Activated naive CD8-positive, alpha-beta T cell treated with anti-CD3 and anti-CD28 coated beads, Interleukin-2, amount 10 ng/mL, durations not matched to agents 7 days and 5 days (primary cell): Measurements from ENCODE around the gene SLC30A3. TPM values are rescaled to one million over a fixed set of nuclear protein-coding genes. Genes with fewer than 3 reads are reported as not detected.
"Not testable (repeated sequence)": the region's sequence is repeated elsewhere in the genome, so short reads cannot be mapped to it uniquely, and the experiment has no call there.

Experiments
- ATAC-seq: fragments of 150-1000 bp; cut with Tn5 transposase; one replicate; pipeline ENCODE4 v1.10.0; 2021; ENCODE audit warnings: low read depth, moderate library complexity
- POLR2A ChIA-PET: fragments of 350-600 bp; sonication (Branson Sonifier 250); formaldehyde crosslinking; loops from one replicate; lab custom pipeline; 2021; ENCODE audit warnings: antibody characterized with exemption; lab: Charles Lee
- DNase-seq: peaks from one replicate; pipeline ENCODE4 v3.0.0; 2021
- H3K27ac Mint-ChIP-seq: one replicate; pipeline ENCODE4 v1.8.0; 2022; ENCODE audit warnings: mild to moderate bottlenecking, mixed read lengths
- H3K27me3 Mint-ChIP-seq: one replicate; pipeline ENCODE4 v1.8.0; 2022; ENCODE audit warnings: mild to moderate bottlenecking, moderate library complexity, mixed read lengths
- H3K36me3 Mint-ChIP-seq: one replicate; pipeline ENCODE4 v1.8.0; 2021; ENCODE audit warnings: mild to moderate bottlenecking, mixed read lengths
- H3K4me1 Mint-ChIP-seq: one replicate; pipeline ENCODE4 v1.8.0; 2021; ENCODE audit warnings: mixed read lengths
- H3K4me3 Mint-ChIP-seq: one replicate; pipeline ENCODE4 v1.8.0; 2022; ENCODE audit warnings: mild to moderate bottlenecking, moderate library complexity, mixed read lengths
- H3K9me3 Mint-ChIP-seq: one replicate; pipeline ENCODE4 v1.8.0; 2021; ENCODE audit warnings: mixed read lengths
- total RNA-seq, 2 experiments: library from RNA; stranded (reverse); gene quantifications; one replicate each; pipeline ENCODE4 v1.2.3, GENCODE V29; 2021

The SLC30A3 gene
- total RNA-seq, 2 experiments from 2014 or later = 0.34 to 0.64 TPM

DNA sequence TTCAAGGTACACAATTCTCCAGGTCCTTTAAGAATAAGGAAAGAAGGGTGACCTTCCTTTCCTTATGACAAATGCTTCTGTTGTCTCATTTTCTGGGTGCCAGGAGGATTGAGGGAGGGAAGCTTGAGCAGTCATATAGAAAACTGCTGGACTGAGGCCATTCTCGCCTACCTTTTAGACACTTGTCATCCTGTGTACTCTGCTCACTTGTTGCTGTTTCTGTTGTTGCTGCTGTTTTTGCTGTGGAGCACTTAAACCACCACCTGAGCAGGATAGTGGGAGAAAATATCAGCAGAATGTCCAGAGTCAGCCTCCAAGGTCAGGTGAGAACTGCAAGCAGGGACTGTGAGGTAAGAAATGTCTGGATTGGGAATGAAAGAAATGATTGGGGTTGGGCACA is 15.2 kb upstream of the SLC30A3 start:
- DNase-seq (no peak), ATAC-seq (no peak)
- Mint-ChIP-seq H3K36me3 (no peaks in the 10 kb centered on the region), H3K4me1 (peaks cover 6% of the 10 kb centered on the region), H3K27me3 (peaks cover 14% of the 10 kb centered on the region), H3K4me3 (no peak overlapping the region), H3K27ac (no peak overlapping the region), H3K9me3 (no peaks in the 10 kb centered on the region)
- POLR2A ChIA-PET = no interaction called here

DNA sequence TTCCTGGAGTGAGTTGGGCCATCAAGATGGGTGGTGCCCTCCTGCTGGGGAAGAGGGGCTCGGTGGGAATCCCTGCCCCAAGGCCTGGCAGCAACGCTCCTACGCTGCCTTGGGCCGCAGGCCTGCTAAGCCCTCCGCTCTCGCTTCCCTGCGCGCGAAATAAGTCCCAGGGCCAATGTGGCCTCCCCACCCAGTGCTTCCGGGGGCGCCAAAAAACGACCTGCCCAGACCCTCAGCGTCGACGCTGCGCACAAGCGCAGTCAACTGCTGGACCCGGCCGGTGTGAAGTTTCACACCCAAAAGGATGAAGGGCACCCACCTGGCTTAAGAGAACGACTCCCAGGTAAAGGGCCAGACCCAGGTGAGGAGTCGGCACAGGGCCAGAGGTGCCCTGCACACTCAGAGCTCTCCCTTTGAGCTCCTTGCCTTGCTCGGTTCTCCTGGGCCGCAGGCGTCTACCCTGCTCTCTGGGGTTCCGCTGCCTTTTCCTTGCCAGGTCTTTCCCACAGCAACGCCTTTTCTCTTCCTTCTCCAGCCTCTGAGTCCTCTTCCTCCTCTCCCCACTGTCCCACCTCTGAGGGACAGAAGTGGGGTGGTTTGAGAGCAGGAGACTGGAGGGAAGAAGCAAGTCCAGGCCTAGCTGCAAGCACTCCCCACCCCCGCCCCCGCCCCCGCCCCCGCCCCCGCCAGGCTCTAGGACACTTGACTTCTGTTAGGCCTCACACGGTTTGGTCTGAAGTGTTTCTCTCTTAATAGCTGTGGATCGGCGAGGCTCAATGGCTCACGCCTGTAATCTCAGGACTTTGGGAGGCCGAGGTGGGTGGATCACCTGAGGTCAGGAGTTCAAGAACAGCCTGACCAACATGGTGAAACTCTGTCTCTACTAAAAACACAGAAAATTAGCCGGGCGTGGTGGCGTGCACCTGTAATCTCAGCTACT is 12.6 kb upstream of the SLC30A3 start, which contains the start of gene DNAJC5G:
DNAJC5G (plus strand) TSS at position 223 of the 940 bp plus-strand sequence. CDS start 1,296 bp downstream, outside the sequence.
- H3K27me3 Mint-ChIP-seq = peaks cover 12% of the 10 kb centered on the region

DNA sequence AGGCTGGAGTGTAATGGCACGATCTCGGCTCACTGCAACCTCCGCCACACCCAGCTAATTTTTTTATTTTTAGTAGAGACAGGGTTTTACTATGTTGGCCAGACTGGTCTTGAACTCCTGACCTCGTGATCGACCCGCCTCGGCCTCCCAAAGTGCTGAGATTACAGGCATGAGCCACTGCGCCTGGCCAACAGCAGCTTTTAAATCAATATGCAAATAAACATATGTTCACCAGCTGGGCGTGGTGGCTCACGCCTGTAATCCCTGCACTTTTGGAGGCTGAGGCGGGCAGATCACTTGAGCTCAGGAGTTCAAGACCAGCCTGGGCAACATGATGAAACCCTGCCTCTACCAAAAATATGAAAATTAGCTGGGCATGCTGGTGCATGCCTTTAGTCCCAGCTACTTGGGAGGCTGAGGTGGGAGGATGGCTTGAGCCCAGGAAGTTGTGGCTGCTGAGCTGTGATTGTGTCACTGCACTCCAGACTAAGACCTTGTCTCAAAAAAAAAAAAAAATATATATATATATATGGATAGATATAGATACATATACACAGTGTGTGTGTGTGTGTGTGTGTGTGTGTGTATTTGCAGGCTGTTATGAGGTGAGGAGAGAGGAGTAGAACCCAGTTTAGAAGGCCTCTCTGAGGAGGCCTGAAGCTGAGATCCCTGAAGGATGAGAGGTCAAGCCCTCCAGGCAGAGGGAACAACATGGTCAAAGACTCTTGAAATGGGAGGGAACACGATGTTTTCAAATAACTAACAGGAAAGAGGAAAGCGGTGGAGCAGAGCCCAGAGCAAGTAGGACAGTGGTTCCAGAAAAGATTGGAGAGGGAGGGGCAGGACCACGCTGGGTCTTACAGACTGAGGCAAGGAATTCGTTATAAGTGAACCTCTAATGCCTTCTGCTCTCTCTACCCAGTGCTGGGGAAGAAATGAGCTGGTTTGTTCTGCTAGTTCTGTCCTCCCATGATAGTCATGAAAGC is 10.0 kb upstream of the SLC30A3 start:
- H3K27me3 Mint-ChIP-seq = peaks cover 21% of the 10 kb centered on the region
- H3K9me3 Mint-ChIP-seq, H3K4me1 Mint-ChIP-seq, DNase-seq, H3K4me3 Mint-ChIP-seq, ATAC-seq, H3K36me3 Mint-ChIP-seq, H3K27ac Mint-ChIP-seq: not testable (repeated sequence)
- POLR2A ChIA-PET = interaction anchor here (0.6 kb wide), 1 partner anchor 89 kb away, joined by 3 read pairs; no protein-coding TSS in a partner anchor

More for the DNA sequence above, 12.6 kb upstream of the SLC30A3 start, which contains the start of gene DNAJC5G:
- Mint-ChIP-seq H3K27ac (no peak within 1 kb of the TSS), H3K9me3 (no peaks in the 10 kb centered on the region), H3K4me3 (no peak within 1 kb of the TSS), H3K36me3 (no peaks in the 10 kb centered on the region), H3K4me1 (peaks cover 11% of the 10 kb centered on the region)
- POLR2A ChIA-PET = no interaction called here
- DNase-seq (no peak), ATAC-seq (no peak)

DNA sequence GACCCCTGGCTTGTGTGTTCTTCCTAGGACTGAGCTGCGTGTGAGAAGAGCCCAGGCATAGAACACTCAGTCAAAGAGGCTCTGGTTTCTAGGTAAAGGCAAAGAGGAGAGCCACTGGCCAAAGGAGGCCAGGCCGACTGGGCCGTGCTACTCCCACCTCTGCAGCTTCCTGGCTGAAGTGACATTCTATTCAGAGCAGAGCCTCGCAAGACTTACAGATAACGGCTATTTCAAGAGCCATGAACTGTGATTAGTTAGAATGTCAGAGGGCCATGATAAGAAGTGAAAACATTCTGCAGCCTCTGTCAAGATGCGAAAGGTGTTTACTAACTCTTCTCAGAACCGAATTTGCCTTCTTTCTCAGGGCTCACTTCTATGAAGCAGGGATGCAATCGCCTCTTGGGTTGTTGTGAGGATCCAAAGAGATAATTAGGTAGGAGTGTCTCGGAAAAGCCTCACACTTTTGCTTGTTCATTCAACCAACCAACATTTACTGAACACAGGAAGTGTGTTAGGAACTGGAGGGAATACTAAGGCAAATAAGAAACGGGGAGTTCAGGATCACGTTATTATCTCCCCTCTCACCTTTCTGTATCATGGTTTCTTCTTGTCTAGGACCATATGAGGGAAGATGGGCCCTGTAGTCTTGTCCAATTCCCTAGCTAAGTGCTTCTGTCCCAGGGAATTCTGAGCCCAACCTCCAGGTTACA is 8.9 kb upstream of the SLC30A3 start:
- no peaks in the 10 kb centered on the region for H3K9me3 Mint-ChIP-seq
- DNase-seq (no peak), ATAC-seq (no peak)
- H3K36me3 Mint-ChIP-seq = no peaks in the 10 kb centered on the region
- peaks cover 7% of the 10 kb centered on the region for H3K4me1 Mint-ChIP-seq
- H3K4me3 Mint-ChIP-seq = no peak overlapping the region
- POLR2A ChIA-PET = no interaction called here
- peaks cover 18% of the 10 kb centered on the region for H3K27me3 Mint-ChIP-seq
- no peak overlapping the region for H3K27ac Mint-ChIP-seq

DNA sequence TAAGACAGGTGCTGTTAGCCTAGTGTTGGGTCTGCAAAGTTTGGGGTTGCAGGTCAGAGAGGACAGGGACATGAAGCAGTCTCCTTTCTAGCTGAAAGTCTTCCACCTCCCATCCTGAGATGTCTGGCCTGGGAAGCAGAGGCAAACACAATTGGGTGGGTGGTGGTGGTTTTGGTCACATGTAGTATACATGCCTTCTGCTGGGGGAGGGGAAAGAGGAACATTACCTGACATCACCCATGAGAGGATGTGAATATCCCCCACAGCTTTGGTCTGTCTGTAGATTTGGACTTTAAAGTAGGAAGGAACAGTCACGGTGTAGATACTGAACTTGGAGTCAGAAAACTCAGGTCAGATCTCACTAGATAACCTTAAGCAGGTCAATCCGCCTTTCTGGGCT is 7.8 kb upstream of the SLC30A3 start:
- POLR2A ChIA-PET = no interaction called here
- ATAC-seq (no peak), DNase-seq (no peak)
- Mint-ChIP-seq H3K9me3 (no peaks in the 10 kb centered on the region), H3K27me3 (peaks cover 18% of the 10 kb centered on the region), H3K4me1 (peaks cover 7% of the 10 kb centered on the region), H3K36me3 (no peaks in the 10 kb centered on the region), H3K4me3 (no peak overlapping the region), H3K27ac (no peak overlapping the region)

DNA sequence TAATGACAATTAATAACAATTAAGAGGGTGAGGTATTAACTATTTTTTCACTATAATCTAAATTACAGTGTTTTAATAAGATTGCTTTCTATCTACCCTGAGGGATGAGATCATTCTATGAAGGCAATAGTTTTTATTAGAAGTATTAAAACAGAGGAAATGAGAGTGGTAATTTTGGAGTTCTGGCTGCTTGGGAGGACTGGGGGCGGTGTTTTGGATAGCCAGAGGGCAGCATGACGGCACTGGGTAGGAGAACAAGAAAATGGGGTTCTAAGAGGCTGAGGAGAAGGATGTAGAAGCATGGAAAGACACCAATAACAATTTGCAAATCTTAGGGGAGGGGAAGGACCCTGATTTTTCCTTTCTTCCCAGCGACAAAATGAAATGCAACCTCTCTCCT is 7.3 kb upstream of the SLC30A3 start:
- POLR2A ChIA-PET = no interaction called here
- ATAC-seq (no peak), DNase-seq (no peak)
- peaks cover 18% of the 10 kb centered on the region for H3K27me3 Mint-ChIP-seq
- no peaks in the 10 kb centered on the region for H3K36me3 Mint-ChIP-seq
- H3K4me1 Mint-ChIP-seq = peaks cover 8% of the 10 kb centered on the region
- H3K4me3 Mint-ChIP-seq = no peak overlapping the region
- no peak overlapping the region for H3K27ac Mint-ChIP-seq
- H3K9me3 Mint-ChIP-seq = no peaks in the 10 kb centered on the region

DNA sequence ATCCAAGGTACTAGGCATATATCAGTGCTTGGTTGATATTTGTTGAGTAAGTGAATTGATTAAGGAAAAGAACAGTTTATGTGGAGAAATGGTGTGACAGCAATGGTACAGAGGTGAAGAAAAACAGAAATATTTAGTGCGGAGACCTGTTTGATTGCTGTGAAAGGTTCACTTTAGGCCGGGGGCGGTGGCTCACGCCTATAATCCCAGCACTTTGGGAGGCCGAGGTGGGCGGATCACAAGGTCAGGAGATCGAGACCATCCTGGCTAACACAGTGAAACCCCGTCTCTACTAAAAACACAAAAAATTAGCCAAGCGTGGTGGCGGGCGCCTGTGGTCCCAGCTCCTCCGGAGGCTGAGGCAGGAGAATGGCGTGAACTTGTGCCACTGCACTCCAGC is 5.4 kb upstream of the SLC30A3 start:
- Mint-ChIP-seq H3K4me1 (peaks cover 19% of the 10 kb centered on the region), H3K27me3 (peaks cover 29% of the 10 kb centered on the region)
- DNase-seq, H3K4me3 Mint-ChIP-seq, H3K9me3 Mint-ChIP-seq, POLR2A ChIA-PET, ATAC-seq, H3K27ac Mint-ChIP-seq, H3K36me3 Mint-ChIP-seq: not testable (repeated sequence)

DNA sequence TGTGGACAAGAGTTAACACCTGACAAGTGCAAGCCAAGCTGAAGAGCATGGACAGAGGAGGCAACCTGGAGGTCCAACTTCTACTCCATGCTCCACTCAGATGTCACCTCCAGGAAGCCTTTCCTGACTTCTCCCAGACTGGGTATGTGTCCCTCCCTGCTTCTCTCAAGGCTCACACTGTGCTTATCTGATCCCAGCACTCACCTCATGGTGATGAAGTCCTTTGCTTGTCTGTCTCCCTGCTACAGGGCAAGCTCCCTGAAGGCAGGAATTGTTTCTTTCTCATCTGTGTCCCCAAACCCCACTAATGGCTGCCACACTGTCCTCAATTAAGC is 2.7 kb upstream of the SLC30A3 start:
- Mint-ChIP-seq H3K9me3 (no peaks in the 10 kb centered on the region), H3K36me3 (no peaks in the 10 kb centered on the region), H3K4me3 (no peak overlapping the region), H3K27me3 (peaks cover 40% of the 10 kb centered on the region), H3K4me1 (peaks cover 22% of the 10 kb centered on the region), H3K27ac (no peak overlapping the region)
- POLR2A ChIA-PET = interaction anchor here (0.5 to 1.2 kb wide), 3 partner anchors 13 to 65 kb away, joined by 3 to 4 read pairs (median 3); no protein-coding TSS in a partner anchor
- no peak for DNase-seq
- no peak for ATAC-seq

DNA sequence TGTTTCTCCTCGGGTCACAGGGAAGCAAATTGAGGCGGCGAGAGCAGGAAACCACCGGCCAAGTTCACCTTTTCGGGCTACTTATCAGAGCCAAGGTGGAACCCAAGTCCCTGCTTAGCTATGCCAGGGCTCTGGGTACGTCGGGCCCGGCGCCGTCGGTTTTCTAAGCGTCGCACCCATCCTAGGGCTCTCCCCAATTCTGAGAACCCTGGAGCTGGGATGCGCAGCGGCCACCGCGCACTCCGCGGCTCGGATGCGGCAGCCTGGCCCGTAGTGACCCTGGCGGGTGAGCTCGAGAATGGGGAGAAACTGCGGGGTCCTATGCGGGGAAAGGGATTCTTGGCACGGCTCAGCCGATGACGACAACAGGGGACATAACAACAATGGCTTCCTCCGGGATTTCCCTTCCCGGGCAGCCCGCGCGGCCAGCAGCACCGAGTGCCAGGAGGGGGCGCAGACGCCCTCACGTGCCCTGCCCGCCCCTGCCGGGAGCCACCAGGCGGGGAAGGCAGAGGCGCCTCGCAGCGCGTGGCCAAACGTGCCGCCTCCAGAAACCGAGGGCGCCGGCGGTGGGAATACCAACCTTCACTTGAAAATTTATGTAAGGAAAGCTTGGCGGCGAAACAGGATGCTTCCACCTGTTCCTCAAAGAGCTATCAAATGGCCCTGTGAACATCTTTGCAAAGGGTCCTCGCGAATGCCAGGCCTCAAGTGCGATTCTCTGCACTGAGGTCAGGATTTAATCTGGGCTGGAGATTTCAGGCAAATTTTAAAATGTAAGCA is 2.1 kb upstream of the SLC30A3 start:
- H3K27ac Mint-ChIP-seq = no peak overlapping the region
- peaks cover 22% of the 10 kb centered on the region for H3K4me1 Mint-ChIP-seq
- no peaks in the 10 kb centered on the region for H3K36me3 Mint-ChIP-seq
- H3K27me3 Mint-ChIP-seq = peaks cover 43% of the 10 kb centered on the region
- peak overlapping the region; percentile 68 for H3K4me3 Mint-ChIP-seq
- H3K9me3 Mint-ChIP-seq = no peaks in the 10 kb centered on the region
- no peak for ATAC-seq
- POLR2A ChIA-PET = interaction anchor here (0.5 to 1.2 kb wide), 4 partner anchors 13 to 65 kb away, joined by 3 to 4 read pairs (median 3); partner anchors contain the start of genes ATRAID and SLC5A6
- DNase-seq = peak; percentile 59

DNA sequence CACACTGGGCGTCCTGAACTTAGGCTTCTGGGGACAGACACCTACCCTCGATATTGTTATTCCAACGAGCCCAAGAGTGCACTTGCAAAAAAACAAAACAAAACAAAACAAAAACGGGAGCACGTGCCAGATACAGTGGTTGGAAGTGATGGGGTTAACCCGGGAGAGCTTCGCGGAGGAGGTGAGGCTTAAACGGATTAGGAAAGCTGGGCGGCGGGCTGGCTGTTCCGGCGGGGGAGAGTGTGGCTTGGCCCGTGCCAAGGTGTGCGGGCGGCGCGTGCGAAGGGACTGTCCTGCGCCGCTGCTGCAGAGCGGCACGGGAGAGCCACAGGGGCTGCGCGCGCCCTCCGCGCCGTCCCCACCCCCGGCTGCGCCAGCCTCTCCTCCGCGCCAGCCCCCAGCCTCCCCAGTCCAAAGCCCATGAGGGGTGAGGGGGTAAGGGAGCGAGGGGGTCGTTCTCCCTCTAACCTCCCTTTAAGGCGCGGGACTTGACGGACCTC is 1.5 kb upstream of the SLC30A3 start:
- H3K36me3 Mint-ChIP-seq = no peaks in the 10 kb centered on the region
- no peaks in the 10 kb centered on the region for H3K9me3 Mint-ChIP-seq
- DNase-seq (peak; percentile 48), ATAC-seq (no peak)
- POLR2A ChIA-PET = interaction anchor here (0.9 kb wide), 1 partner anchor 52 kb away, joined by 3 read pairs; the partner anchor contains the start of genes ATRAID and SLC5A6
- H3K4me1 Mint-ChIP-seq = peaks cover 22% of the 10 kb centered on the region
- peaks cover 41% of the 10 kb centered on the region for H3K27me3 Mint-ChIP-seq
- H3K4me3 Mint-ChIP-seq = peak overlapping the region; percentile 81
- H3K27ac Mint-ChIP-seq = no peak overlapping the region

DNA sequence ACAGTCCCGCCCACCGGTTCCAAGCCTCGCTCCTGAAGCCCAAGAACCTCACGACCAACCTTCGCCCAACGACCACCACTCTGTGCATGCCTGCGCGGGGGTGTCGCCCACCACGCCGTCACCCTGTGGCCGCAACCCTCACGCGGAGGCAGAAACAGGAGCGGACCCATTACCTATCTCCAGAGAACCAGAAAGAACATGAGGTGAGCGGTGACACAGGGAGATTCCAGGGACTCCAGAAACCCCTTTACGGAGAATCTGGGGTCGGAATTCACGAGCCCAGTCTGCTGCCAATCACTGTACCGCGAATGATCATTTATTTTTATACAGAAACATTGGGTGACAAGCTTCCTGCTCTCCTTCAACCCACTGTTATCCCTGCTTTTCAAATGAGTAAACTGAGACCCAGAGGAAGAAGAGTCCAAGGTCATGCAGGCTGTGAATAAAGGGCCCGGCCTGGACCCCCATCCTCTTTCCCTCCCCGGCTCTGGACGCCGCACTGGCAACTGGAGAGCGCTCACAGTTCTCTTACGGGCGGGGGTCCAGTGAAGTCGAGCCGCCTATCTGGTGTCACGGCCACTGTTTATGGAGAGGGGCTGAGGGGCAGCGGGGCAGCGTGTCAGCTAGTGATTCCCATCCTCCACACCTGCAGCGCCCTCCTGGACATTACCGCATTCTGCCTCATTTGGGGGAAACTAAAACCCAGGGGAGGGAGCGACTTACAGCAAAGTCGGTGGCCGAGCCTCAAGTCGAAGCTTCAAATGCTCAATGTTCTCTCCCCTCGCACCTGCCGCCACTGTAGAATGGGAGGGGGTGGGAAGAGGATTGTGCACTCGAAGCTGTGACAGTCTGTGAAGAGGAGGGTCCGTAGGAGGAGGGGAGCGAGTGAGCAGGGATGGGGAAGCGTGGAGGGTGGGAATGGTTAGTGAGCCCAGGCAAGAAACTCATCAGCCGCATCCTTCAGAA is 723 bp upstream of the SLC30A3 start:
- Mint-ChIP-seq H3K4me1 (peaks cover 22% of the 10 kb centered on the region), H3K4me3 (peak overlapping the region; percentile 81), H3K36me3 (no peaks in the 10 kb centered on the region), H3K9me3 (no peaks in the 10 kb centered on the region), H3K27me3 (peaks cover 46% of the 10 kb centered on the region), H3K27ac (no peak overlapping the region)
- ATAC-seq = no peak
- POLR2A ChIA-PET = interaction anchor here (0.8 to 1.0 kb wide), 2 partner anchors 15 to 39 kb away, joined by 3 read pairs; no protein-coding TSS in a partner anchor
- no peak for DNase-seq
